ENCODE data around the gene PDSS2.

DNA sequence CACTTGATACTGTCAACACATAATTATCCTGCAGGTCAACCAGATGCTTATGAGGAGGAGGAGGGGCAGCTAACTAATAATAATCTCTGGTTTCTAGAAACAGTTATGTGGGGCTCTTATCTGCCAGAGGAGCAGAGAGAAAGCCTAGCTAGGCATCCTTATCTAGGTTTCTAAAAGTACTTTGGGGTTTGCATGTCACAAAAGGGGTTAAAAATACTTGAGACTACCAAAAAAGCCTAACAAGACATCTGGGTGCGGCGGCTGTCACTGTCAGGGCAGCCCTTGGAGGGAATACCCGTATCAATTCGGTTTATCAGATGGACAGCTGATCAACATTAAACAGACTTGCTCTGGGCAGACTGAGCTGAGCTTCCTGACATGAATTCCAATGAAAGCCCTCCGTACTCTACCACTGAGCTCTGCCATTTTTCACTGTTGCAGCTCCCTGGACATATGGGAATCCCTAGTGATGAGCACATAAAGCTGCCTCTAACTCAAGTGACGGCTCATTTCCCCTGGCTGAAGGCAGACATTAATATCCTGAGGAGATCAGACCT is 166.6 kb downstream of the PDSS2 start:
- TF ChIP-seq POLR2A (IDR thresholded peaks at IDR 0.05), result no peak
- TF ChIP-seq, protein P1, sequence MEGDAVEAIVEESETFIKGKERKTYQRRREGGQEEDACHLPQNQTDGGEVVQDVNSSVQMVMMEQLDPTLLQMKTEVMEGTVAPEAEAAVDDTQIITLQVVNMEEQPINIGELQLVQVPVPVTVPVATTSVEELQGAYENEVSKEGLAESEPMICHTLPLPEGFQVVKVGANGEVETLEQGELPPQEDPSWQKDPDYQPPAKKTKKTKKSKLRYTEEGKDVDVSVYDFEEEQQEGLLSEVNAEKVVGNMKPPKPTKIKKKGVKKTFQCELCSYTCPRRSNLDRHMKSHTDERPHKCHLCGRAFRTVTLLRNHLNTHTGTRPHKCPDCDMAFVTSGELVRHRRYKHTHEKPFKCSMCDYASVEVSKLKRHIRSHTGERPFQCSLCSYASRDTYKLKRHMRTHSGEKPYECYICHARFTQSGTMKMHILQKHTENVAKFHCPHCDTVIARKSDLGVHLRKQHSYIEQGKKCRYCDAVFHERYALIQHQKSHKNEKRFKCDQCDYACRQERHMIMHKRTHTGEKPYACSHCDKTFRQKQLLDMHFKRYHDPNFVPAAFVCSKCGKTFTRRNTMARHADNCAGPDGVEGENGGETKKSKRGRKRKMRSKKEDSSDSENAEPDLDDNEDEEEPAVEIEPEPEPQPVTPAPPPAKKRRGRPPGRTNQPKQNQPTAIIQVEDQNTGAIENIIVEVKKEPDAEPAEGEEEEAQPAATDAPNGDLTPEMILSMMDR (IDR thresholded peaks at IDR 0.05), result no peak
